H1 (cell line): Measurements from ENCODE around the gene CD40LG. TPM values are rescaled to one million over a fixed set of nuclear protein-coding genes. Genes with fewer than 3 reads are reported as not detected.

Experiments
- CTCF ChIA-PET: fragments of 300-600 bp; sonication (Branson Sonifier 250); formaldehyde crosslinking; loops from one replicate; lab custom pipeline; 2021; ENCODE audit not compliant: partially characterized antibody; lab: Charles Lee
- POLR2A ChIA-PET: fragments of 300-600 bp; sonication (Branson Sonifier 250); formaldehyde crosslinking; loops from one replicate; lab custom pipeline; 2021; ENCODE audit warnings: inconsistent platforms; ENCODE audit not compliant: partially characterized antibody; lab: Charles Lee
- DNase-seq, 2 experiments: peaks; one replicate each; pipeline versions ENCODE4 v3.0.0 to v3.0.0-alpha.2; 2010 to 2022; ENCODE audit warnings: low spot score in 2 of 2, low read depth in 1 of 2, mixed read lengths in 1 of 2
- FAIRE-seq: peaks from 2 replicates; lab custom pipeline; 2011; peaks lifted over from hg19 to GRCh38; lab: Jason Lieb, UNC
- H2AFZ ChIP-seq: 2 replicates; pipeline ENCODE4 v1.8.1; 2012; ENCODE audit warnings: low read length, inconsistent platforms
- H2AK5ac ChIP-seq: 2 replicates; pipeline ENCODE4 v1.6.1; 2013; ENCODE audit warnings: low read depth, low read length
- H2BK120ac ChIP-seq: replicated peaks from 2 replicates; pipeline ENCODE3; 2013; ENCODE audit warnings: low read depth, low read length, inconsistent platforms
- H2BK12ac ChIP-seq: 2 replicates; pipeline ENCODE4 v1.6.1; 2013; ENCODE audit warnings: low read depth, low read length
- H2BK15ac ChIP-seq: 2 replicates; pipeline ENCODE4 v1.6.1; 2013; ENCODE audit warnings: low read length
- H2BK20ac ChIP-seq: 2 replicates; pipeline ENCODE4 v1.6.1; 2013; ENCODE audit warnings: low read length
- H2BK5ac ChIP-seq: 2 replicates; pipeline ENCODE4 v1.6.1; 2013; ENCODE audit warnings: low read depth, low read length
- H3K14ac ChIP-seq: 2 replicates; pipeline ENCODE4 v1.6.1; 2013; ENCODE audit warnings: inconsistent platforms; ENCODE audit not compliant: insufficient read length
- H3K18ac ChIP-seq: 2 replicates; pipeline ENCODE4 v1.6.1; 2013; ENCODE audit warnings: low read length; ENCODE audit errors: extremely low read depth
- H3K23ac ChIP-seq: 2 replicates; pipeline ENCODE4 v1.6.1; 2013; ENCODE audit warnings: inconsistent platforms; ENCODE audit not compliant: insufficient read length
- H3K23me2 ChIP-seq: 2 replicates; pipeline ENCODE4 v1.6.1; 2013; ENCODE audit warnings: low read depth, low read length
- H3K27ac ChIP-seq: 2 replicates; pipeline ENCODE4 v1.6.1; 2011; ENCODE audit warnings: low read depth, low read length, inconsistent platforms
- H3K27me3 ChIP-seq, 4 experiments: replicated peaks in 1 of 4; 1 replicate in 1 of 4; 2 replicates in 3 of 4; pipeline versions ENCODE4 v1.6.1 to v1.8.1; 2011 to 2013; ENCODE audit warnings: low read length in 3 of 4, mild to moderate bottlenecking in 3 of 4, inconsistent platforms in 2 of 4, mixed read lengths in 2 of 4, moderate library complexity in 1 of 4; ENCODE audit not compliant: control insufficient read depth in 3 of 4, insufficient read depth in 3 of 4; ENCODE audit errors: extremely low read depth in 1 of 4
- H3K36me3 ChIP-seq, 4 experiments: 2 replicates each; pipeline versions ENCODE4 v1.6.1 to v1.8.1; 2011 to 2013; ENCODE audit warnings: mild to moderate bottlenecking in 4 of 4, low read length in 3 of 4, moderate library complexity in 2 of 4, control low read depth in 1 of 4, inconsistent platforms in 1 of 4; ENCODE audit not compliant: insufficient read depth in 4 of 4, control insufficient read depth in 2 of 4
- H3K4ac ChIP-seq: replicated peaks from 2 replicates; pipeline ENCODE3; 2013; ENCODE audit warnings: low read length, low read depth, mixed read lengths, inconsistent platforms; ENCODE audit not compliant: insufficient read length
- H3K4me1 ChIP-seq, 4 experiments: replicated peaks in 1 of 4; 1 replicate in 1 of 4; 2 replicates in 3 of 4; pipeline versions ENCODE4 v1.6.1 to v1.8.1; 2011 to 2013; ENCODE audit warnings: low read length in 3 of 4, inconsistent platforms in 2 of 4, mixed read lengths in 1 of 4; ENCODE audit not compliant: insufficient read depth in 4 of 4, control insufficient read depth in 3 of 4
- H3K4me2 ChIP-seq, 2 experiments: 2 replicates each; pipeline versions ENCODE4 v1.6.1 to v1.8.1; 2011 to 2013; ENCODE audit warnings: low read depth in 2 of 2, low read length in 2 of 2, control low read depth in 1 of 2, inconsistent platforms in 1 of 2, mild to moderate bottlenecking in 1 of 2; ENCODE audit not compliant: insufficient read depth in 1 of 2
- H3K4me3 ChIP-seq, 4 experiments: fragments of 200-600, 300-600 bp in 1 of 4; sonication (generic), shearing (Covaris generic), sonication (Bioruptor Twin) in 1 of 4; 2 replicates each; pipeline versions ENCODE4 v1.5.1 to v1.8.1; 2011 to 2016; ENCODE audit warnings: low read length in 4 of 4, low read depth in 3 of 4, control low read depth in 2 of 4, inconsistent platforms in 2 of 4, mild to moderate bottlenecking in 2 of 4, mixed read lengths in 1 of 4, moderate library complexity in 1 of 4; ENCODE audit not compliant: insufficient read depth in 2 of 4; ENCODE audit errors: extremely low read depth in 1 of 4
- H3K56ac ChIP-seq: replicated peaks from 2 replicates; pipeline ENCODE3; 2013; ENCODE audit warnings: low read depth, mild to moderate bottlenecking, mixed read lengths, low read length, inconsistent platforms; ENCODE audit not compliant: insufficient read length
- H3K79me1 ChIP-seq: 2 replicates; pipeline ENCODE4 v1.6.1; 2013; ENCODE audit warnings: low read depth, low read length, control low read depth
- H3K79me2 ChIP-seq, 2 experiments: 2 replicates each; pipeline versions ENCODE4 v1.6.1 to v1.8.1; 2012 to 2013; ENCODE audit warnings: low read length in 2 of 2, mild to moderate bottlenecking in 2 of 2, inconsistent platforms in 1 of 2; ENCODE audit not compliant: insufficient read depth in 2 of 2, control insufficient read depth in 1 of 2
- H3K9ac ChIP-seq, 4 experiments: replicated peaks in 1 of 4; 1 replicate in 1 of 4; 2 replicates in 3 of 4; pipeline versions ENCODE4 v1.6.1 to v1.8.1; 2011 to 2013; ENCODE audit warnings: low read depth in 3 of 4, low read length in 3 of 4, control low read depth in 2 of 4, mild to moderate bottlenecking in 2 of 4, moderate library complexity in 2 of 4, inconsistent platforms in 1 of 4; ENCODE audit errors: extremely low read depth in 1 of 4
- H3K9me3 ChIP-seq, 2 experiments: 2 replicates each; pipeline versions ENCODE4 v1.6.1 to v1.8.1; 2012 to 2013; ENCODE audit warnings: mild to moderate bottlenecking in 2 of 2, moderate library complexity in 2 of 2, control low read depth in 1 of 2, inconsistent platforms in 1 of 2, low read depth in 1 of 2, low read length in 1 of 2, mixed read lengths in 1 of 2; ENCODE audit not compliant: insufficient read depth in 2 of 2
- H4K20me1 ChIP-seq, 2 experiments: replicated peaks in 1 of 2; 2 replicates each; pipeline versions ENCODE3 to v1.8.1; 2011 to 2013; ENCODE audit warnings: inconsistent platforms in 2 of 2, low read length in 2 of 2, mild to moderate bottlenecking in 1 of 2; ENCODE audit not compliant: insufficient read depth in 2 of 2, control insufficient read depth in 1 of 2
- H4K5ac ChIP-seq: 2 replicates; pipeline ENCODE4 v1.6.1; 2013; ENCODE audit warnings: low read length, low read depth, mixed read lengths, inconsistent platforms; ENCODE audit not compliant: insufficient read length
- H4K8ac ChIP-seq: 2 replicates; pipeline ENCODE4 v1.8.0; 2013; ENCODE audit warnings: mild to moderate bottlenecking, moderate library complexity, low read length, inconsistent platforms; ENCODE audit not compliant: insufficient read depth; ENCODE audit errors: extremely low read depth
- H4K91ac ChIP-seq: replicated peaks from 2 replicates; pipeline ENCODE3; 2013; ENCODE audit warnings: low read length, mixed read lengths, inconsistent platforms; ENCODE audit not compliant: insufficient read length
- POU5F1 ChIP-seq: IDR thresholded peaks from 2 replicates; pipeline ENCODE4 v1.6.1; 2011; ENCODE audit warnings: low read depth, mild to moderate bottlenecking, low read length, moderate library complexity
- RAD21 ChIP-seq, 2 experiments: IDR thresholded peaks in 1 of 2; conservative IDR thresholded peaks in 1 of 2; 2 replicates each; pipeline ENCODE4 v1.6.1; 2011; ENCODE audit warnings: low read depth in 2 of 2, low read length in 2 of 2, improper control_type of control experiment in 1 of 2, inconsistent platforms in 1 of 2, mild to moderate bottlenecking in 1 of 2, moderate library complexity in 1 of 2
- SIN3A ChIP-seq, 2 experiments: IDR thresholded peaks in 1 of 2; conservative IDR thresholded peaks in 1 of 2; 2 replicates each; pipeline ENCODE4 v1.6.1; 2011 to 2012; ENCODE audit warnings: low read length in 2 of 2, improper control_type of control experiment in 1 of 2, low read depth in 1 of 2, mild to moderate bottlenecking in 1 of 2
- WGBS, 2 experiments: shearing (Covaris generic) in 1 of 2; methylation state at CpG; one replicate each; pipeline versions ENCODE4 v1.1.6 to v1.1.7; 2013 to 2015; ENCODE audit warnings: low lambda C conversion rate in 2 of 2, mixed read lengths in 2 of 2, inconsistent platforms in 1 of 2, low coverage in 1 of 2, missing lambda C conversion rate in 1 of 2; ENCODE audit not compliant: insufficient replicate concordance in 2 of 2, insufficient coverage in 1 of 2, insufficient read length in 1 of 2; ENCODE audit errors: extremely low coverage in 1 of 2, missing lambda C conversion rate in 1 of 2; 5-methylcytosine and 5-hydroxymethylcytosine counted together
- polyA plus RNA-seq, 7 experiments: library from polyadenylated mRNA; depleted of rRNA in 3 of 7; stranded (reverse) in 5 of 7; unstranded in 2 of 7; fragments of >200 nt in 5 of 7; fragments of 200-250 nt in 2 of 7; gene quantifications; 1 replicate in 5 of 7; 2 replicates in 1 of 7; 4 replicates in 1 of 7; pipeline versions ENCODE4 v1.2.1 to v1.2.3, GENCODE V29; 2011 to 2013; ENCODE audit warnings: missing spikeins in 2 of 7, mixed read lengths in 2 of 7
- total RNA-seq: library from RNA; stranded (reverse); fragmentation: NEBNext Ultra II Directional; extraction: Animal tissue kit (Norgen Biotek cat#: 25700); gene quantifications from 2 replicates; pipeline ENCODE4 v1.2.1, GENCODE V29; 2021

The CD40LG gene
- total and polyA plus RNA-seq, 2 of the 8 experiments (the other 6 are each of a cell fraction or from before 2014, with no cell fraction given), result not detected

DNA sequence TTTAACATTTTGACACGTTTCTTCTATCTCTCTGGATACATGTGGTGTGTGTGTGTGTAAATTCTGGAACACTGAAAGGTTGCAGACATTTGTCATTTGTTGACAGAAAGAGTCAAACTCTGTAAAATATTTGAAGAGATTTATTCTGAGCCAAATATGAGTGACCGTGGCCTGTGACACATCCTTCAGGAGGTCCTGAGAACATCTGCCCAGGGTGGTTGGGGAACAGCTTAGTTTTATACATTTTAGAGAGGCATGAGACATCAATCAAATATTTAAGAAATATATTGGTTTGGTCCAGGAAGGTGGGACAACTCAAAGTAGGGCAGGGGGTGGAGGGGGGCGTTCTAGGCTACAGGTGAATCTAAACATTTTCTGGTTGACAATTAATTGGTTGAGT lies 40.7 kb upstream of the CD40LG start:
- no peak overlapping the region for H3K4me2 ChIP-seq
- FAIRE-seq (no peak), DNase-seq (no peak)
- no peak overlapping the region for H2AFZ ChIP-seq
- no peak overlapping the region for H2BK20ac ChIP-seq
- H3K27ac ChIP-seq, result no peak overlapping the region
- no peak overlapping the region for H2BK15ac ChIP-seq
- H3K79me1 ChIP-seq, result no peaks in the 10 kb centered on the region
- H4K5ac ChIP-seq, result no peak overlapping the region
- H3K14ac ChIP-seq, result no peak overlapping the region
- no peak overlapping the region for H2BK12ac ChIP-seq
- no peak overlapping the region for H3K56ac ChIP-seq
- H3K27me3 ChIP-seq, result no peaks in the 10 kb centered on the region
- no peak overlapping the region for H3K9ac ChIP-seq
- H2BK5ac ChIP-seq, result no peak overlapping the region
- no peaks in the 10 kb centered on the region for H3K79me2 ChIP-seq
- ChIA-PET CTCF (interaction anchor here (0.9 to 5.5 kb wide), 2 partner anchors 25 to 89 kb away, joined by 3 to 44 read pairs; no protein-coding TSS in a partner anchor), POLR2A (interaction anchor here (0.7 kb wide), 1 partner anchor 88 kb away, joined by 3 read pairs; no protein-coding TSS in a partner anchor)
- H3K4me3 ChIP-seq, result no peak overlapping the region
- no peak overlapping the region for H3K4ac ChIP-seq
- H4K8ac ChIP-seq, result no peak overlapping the region
- no peak overlapping the region for H4K91ac ChIP-seq
- no peak overlapping the region for H2AK5ac ChIP-seq
- no peaks in the 10 kb centered on the region for H3K36me3 ChIP-seq
- WGBS, 2 experiments, result 83% methylated on average over 3 of the region's 3 CpGs; no CpG with 5 or more reads in 1 of the 2 experiments
- H4K20me1 ChIP-seq, result no peaks in the 10 kb centered on the region
- no peaks in the 10 kb centered on the region for H3K4me1 ChIP-seq
- TF ChIP-seq RAD21 (IDR thresholded peaks at IDR 0.05 in 1 of 2, conservative IDR thresholded peaks at IDR 0.05 in 1 of 2; ENCODE audit: low read depth in 2 of 2, low read length in 2 of 2), result no peak
- no peak for TF ChIP-seq POU5F1
- no peak for TF ChIP-seq SIN3A (conservative IDR thresholded peaks at IDR 0.05 in 1 of 2, IDR thresholded peaks at IDR 0.05 in 1 of 2; ENCODE audit: low read depth in 1 of 2, low read length in 2 of 2)
- H3K9me3 ChIP-seq, result no peaks in the 10 kb centered on the region
- H3K23ac ChIP-seq, result no peak overlapping the region
- H3K18ac ChIP-seq, result no peak overlapping the region
- no peak overlapping the region for H2BK120ac ChIP-seq
- H3K23me2 ChIP-seq, result no peaks in the 10 kb centered on the region
